CD4-positive, alpha-beta T cell treated with Interleukin-4 for 4 hours (primary cell): Measurements from ENCODE around the gene SLIT1.

ENCODE experiments used
- DNase-seq: peaks from one replicate; pipeline ENCODE4 v3.0.0-alpha.2; 2020

Gene SLIT1

DNA sequence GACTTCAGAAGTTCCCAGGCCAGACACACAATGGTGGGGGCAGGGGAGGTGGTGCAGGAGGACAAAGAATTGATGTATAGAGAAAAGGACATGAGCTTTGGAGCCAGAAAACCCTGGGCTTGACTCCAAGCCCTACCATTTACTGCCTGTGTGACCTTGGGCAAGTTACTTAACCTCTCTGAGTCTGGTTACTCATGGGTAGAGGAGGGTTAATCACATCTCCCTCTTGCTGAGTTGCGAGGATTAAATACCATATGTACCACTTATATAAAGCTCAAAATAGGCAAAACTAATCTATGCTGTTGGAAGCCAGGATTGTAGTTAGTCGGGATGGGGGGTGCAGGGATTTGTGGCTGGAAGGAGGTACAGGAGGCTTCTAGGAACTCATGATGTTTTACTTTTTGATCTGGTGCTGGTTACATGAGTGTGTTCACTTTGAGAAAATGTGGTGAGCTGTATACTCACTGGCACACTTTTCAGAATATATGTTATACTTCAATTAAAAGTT is 106.8 kb downstream of the SLIT1 start:
- no peak for DNase-seq

DNA sequence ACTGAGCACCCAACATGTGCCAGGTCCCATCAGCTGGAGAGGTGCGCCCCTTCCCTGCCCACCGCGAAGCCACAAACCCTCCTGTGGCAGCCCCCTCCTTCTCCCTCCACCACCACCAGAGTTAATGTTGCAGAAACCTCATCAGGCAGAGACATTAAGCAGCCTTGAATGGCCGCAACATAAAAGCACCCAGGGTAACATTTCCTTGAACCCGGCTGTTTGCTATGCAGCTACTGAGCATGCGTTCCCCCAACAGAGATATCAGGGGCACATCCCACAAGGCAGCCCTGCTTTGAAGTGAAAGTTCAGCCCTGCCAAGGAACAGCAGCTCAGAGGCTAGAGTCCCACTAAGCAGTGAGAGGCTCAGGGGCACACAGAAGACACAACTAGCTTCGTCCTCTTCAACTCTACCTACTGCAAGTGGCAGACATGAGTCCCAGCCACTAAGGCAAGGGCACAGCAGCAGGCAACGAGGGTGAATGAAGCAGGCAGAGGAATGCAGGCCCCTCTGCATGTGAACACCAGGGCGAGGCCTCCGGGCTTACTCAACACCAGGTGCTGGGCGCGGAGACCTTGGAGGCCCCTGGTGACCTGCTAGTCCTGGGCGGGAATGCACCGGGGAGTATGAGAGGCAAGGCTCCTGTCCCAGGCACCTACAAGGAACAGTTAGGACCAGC is 107.4 kb downstream of the SLIT1 start:
- DNase-seq: no peak

DNA sequence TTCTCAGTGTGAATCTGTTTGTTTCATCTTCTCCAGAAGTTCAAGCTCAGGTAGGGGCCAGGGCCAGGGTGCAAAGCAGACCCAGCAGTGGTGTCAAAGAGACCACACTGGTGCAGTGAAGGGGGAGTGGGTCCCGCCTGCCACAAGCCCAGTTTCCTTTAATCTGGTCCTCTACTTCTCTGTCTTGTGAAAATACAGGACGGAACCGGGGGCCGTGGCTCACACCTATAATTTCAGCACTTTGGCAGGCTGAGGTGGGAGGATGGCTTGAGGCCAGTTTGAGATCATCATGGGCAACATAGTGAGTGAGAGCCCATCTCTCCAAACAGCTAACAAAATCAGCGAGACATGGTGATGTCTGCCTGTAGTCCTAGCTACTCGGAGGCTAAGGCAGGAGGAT is 109.0 kb downstream of the SLIT1 start:
- no peak for DNase-seq

DNA sequence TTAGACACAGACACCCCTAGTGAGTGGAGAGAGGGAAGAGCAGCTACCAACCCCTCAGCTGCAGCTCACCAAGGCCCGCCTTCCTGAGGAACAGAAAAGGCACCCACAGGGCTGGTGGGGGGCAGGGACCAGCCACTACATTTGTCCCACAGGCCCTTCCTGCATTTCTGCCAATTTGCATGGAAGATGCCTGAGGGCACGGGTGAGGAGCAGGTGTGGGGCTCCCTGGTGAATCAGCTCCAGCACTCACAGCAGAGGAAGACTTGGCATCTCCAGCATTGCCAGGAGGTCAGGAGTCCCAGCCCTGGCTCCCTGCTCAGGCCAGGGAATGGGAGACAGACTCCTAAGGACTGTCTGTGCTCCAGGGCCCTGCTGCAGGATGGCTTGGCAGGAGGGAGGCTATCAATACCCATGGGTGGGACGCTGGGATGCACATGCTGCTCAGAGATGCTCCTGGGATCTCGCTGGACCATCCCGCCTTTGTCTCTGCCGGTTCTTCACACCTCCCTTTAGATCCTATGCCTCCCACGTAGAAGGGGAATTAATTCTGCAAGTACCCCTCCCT is 109.7 kb downstream of the SLIT1 start:
- no peak for DNase-seq

- DNase-seq: no peak
These were observed 110.3 kb downstream of the SLIT1 start for GRCh38 chr10:97075421-97075820.

- DNase-seq: no peak
These were observed 111.3 kb downstream of the SLIT1 start for GRCh38 chr10:97074256-97075145.

DNA sequence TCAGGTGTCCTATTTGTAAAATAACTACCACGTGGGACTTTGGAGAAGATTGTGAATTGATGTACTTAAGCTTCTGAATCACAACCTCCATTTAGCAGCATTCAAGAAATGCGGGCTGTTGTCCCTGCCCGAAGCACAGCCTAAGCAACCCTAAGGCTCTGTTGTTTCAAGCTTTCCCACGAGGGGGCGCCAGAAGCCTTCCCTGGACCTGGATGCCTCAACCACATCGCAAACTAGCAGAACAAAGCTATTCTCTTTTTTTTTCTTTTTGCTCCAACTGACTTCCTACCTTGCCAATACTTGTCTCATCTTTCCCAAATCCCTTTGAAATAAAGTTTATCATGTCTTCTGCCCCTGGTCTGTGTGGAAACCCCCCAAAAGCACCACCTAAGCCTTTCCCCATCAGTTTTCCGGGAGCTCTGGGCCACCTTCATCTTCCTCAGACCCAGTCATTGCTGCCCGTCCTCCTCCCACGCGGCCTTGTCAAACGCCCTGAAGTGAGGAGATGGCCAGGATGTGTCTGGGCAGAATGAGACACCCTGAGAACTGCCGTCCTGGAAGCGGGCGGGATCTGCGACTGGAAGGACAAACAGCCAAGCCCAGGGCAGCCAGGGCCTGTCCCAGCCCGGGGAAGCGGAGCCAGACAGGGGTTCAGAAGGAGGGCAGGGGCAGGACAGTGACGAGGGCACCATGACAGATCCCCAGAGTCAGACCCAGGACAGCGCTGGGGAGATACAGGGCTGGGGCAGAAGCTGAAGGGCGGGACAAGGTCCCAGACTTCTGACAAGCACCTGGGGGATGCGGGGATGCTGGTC is 112.7 kb downstream of the SLIT1 start:
- peak; percentile 68 for DNase-seq

- DNase-seq: no peak
These were observed 114.3 kb downstream of the SLIT1 start for GRCh38 chr10:97071496-97071895.

- DNase-seq: peak; percentile 32
These were observed 116.0 kb downstream of the SLIT1 start for GRCh38 chr10:97069576-97070362.

DNA sequence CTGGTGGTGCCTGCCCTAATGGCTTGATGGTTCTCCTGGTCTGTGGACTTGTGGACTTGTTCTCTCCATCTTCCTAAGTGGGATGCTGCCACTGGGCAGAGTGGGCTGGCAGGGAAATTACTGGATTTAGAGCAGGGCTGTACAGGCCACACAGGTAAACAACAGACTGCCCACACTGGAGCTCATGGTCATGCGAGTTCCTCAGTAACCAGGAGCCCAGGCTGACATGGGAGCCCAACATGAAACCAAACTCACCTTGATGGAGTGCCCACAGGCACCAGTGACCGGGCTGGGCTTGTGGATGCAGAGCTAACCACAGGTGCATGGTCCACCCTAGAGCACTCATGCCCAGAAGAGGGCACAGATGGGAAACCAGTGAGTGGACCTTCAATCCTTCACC is 116.7 kb downstream of the SLIT1 start:
- no peak for DNase-seq

- no peak for DNase-seq
These were observed 117.9 kb downstream of the SLIT1 start for GRCh38 chr10:97067716-97068391.

DNA sequence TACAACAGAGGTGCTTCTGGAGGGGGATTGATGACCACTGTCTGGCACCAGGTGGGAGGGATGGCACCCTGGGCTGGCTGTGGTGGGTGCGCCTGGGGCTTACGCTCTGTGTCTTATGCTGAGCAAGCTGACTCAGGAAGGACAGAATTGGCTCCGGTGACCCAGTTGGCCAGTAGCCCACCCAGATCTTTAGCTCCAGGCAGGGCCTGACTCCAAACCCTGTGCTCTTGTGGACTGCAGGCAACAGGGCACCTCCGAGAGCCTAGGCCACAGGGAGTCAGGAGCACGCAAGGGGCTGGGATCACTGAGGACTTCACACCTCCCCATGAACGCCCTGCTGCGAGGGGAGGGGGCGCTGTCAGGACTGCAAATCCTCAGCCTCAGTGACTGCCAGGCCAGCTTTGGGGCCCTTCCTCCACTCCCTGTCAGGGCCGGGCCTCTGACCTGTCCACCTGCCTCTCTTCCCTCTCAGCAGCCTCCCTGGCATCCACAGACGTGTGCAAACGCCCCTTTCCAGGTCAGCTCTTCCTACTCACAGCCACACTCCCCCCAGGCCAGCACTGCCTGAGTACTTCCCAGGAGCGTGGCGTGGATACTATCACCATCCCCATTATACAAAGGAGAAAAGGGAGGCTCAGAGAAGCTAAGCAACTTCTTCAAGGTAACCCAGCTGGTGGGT is 118.7 kb downstream of the SLIT1 start:
- no peak for DNase-seq

DNA sequence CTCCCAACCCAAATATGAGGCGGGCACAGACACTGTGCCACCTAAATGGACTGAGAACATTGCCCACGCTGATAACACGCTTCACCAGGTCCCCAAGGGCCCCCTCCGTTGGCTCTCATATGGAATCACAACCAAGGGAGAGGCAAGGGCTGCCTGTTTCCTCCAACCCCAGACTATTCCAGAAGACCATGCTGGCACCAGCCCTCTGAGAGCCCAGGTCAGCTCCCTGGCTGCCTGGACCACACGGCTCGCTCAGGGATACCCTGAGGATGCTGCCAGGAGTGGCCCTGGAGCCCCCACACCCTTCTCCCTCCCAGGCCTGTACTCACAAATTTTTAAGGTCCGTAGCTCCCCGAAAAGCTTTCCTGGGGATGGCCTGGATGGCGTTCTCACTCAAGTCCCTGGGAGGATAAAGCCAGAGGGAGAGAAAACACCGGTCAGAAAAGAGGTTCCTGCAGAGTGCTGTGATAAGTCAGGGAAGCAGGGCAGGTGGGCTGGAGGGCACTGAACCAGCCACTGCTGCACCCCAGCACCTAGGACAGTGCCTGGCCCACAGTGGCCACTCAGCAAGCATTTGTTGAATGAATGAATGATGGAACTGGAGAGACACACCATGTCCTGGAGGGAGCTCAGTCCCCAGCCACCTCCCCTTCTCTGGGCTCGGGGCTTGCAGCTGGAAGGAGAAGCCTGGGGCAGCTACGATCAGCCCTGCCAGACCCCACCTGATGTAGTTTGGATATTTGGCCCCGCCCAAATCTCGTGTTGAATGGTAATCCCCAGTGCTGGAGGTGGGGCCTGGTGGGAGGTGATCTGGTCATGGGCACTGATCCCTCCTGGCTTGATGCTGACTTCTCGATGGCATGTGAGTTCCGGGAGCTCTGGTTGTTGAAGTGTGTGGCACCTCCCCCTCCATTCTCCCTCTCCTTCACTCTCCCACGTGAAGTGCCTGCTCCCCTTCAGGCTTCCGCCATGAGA is 119.8 kb downstream of the SLIT1 start:
- DNase-seq: no peak

GRCh38 chr10:97065128-97065527 is 120.6 kb downstream of the SLIT1 start:
- DNase-seq: no peak

GRCh38 chr10:97063983-97064837 is 121.5 kb downstream of the SLIT1 start:
- DNase-seq: no peak

DNA sequence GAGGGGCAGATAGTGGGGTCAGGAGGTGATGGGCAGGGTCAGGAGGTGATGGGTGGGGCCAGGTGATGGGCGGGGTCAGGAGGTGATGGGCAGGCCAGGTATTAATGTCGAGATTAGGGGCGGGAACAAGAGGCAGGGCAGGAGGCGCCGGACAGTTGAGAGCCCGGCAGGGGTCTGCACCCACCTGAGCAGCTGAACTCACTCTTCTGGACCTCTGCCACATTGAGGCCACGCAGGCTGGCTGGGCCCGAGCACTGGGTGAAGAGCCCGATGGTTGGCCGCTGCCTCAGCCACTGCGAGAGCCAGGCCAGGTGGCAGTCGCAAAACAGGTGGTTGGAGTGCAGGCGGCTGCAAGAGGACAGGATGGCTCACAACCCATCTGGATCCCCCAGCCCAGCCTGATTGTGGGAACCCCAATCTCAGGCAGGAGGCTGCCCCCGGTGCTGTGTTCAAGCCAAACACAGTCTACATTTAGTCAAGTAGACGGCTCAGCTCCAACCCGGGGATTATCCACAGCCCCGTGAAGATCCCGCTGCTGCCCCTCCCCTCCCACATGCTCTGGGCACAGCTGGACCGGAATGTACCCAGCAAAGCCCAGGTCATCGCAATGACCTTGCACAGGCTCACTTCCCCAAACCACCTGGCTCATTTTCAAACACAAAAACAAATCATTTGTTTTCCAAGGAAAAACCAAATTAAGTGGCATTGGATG is 122.3 kb downstream of the SLIT1 start:
- no peak for DNase-seq

- no peak for DNase-seq
These were observed 123.3 kb downstream of the SLIT1 start for GRCh38 chr10:97062456-97062855.

GRCh38 chr10:97062046-97062445 is 123.7 kb downstream of the SLIT1 start:
- DNase-seq: no peak
